Frontal cortex (tissue), 4 donors: ENCODE data around the gene ELFN2. TPM values are rescaled to one million over a fixed set of nuclear protein-coding genes. Genes with fewer than 3 reads are reported as not detected.

Experiments used
- DNase-seq, 2 donors: peaks; one replicate each; pipeline ENCODE4 v3.0.0; 2012; ENCODE audit warnings: low spot score in 2 of 2
- FAIRE-seq: peaks from 2 replicates; lab custom pipeline; 2012; peaks lifted over from hg19 to GRCh38; lab: Jason Lieb, UNC
- total RNA-seq: library from RNA; depleted of rRNA; stranded (reverse); fragments of >200 nt; gene quantifications from one replicate; pipeline ENCODE4 v1.2.3, GENCODE V29; 2014
- donor health status: control.
- donor health status: control.
- donor health status: control.

The ELFN2 gene
- total RNA-seq, 1 donor from 2014 or later: 7.7 TPM

- DNase-seq (no peak), FAIRE-seq (no peak)
Observed at GRCh38 chr22:37392721-37393328, 34.5 kb downstream of the ELFN2 start.

- no peak for DNase-seq
- no peak for FAIRE-seq
Observed at GRCh38 chr22:37391702-37392101, 35.6 kb downstream of the ELFN2 start.

GRCh38 chr22:37390075-37390474, 37.2 kb downstream of the ELFN2 start:
- FAIRE-seq (no peak), DNase-seq (no peak)

GRCh38 chr22:37388538-37388937, 38.7 kb downstream of the ELFN2 start:
- FAIRE-seq (no peak), DNase-seq (no peak)

DNA sequence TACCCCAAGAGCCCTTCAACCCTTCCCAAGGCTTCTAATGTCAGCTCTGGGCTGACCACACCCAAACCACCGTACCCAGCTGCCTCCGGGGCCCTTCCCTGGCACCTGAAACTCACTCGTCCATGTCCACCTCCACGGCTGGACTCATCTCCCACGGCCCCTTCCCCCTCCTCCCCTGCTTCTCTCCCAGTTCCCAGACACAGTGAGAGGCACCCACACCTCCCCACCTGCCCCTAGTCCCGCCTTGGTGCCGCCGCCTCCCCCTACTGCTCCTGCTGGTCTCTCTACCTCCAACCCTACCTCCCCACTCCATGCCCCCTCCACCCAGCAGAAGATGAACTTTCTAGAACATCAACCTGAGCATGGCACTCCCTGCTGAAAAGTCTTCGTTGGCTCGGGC, 39.5 kb downstream of the ELFN2 start:
- no peak for FAIRE-seq
- no peak for DNase-seq

GRCh38 chr22:37386441-37386840, 40.8 kb downstream of the ELFN2 start:
- DNase-seq (no peak), FAIRE-seq (no peak)

DNA sequence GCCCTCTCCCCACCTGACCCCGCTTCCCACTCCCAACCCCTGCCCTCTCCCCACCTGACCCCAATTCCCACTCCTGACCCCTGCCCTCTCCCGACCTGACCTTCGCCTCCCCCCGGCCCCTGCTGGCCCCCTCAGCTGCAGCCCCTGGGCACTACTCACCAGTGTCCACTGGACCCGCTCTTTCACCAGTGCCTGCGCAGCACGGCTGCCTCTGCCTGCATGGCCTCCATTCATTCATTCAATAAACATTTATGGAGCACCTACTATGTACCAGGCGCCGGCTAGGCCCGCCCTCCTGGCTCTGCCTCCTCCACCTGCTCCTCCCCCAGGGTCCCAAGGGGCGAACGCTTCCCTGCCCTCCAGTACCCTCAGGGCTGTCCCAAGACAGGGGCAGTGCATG, 42.6 kb downstream of the ELFN2 start:
- FAIRE-seq: no peak
- no peak for DNase-seq

GRCh38 chr22:37383341-37383740, 43.9 kb downstream of the ELFN2 start:
- FAIRE-seq: no peak
- no peak for DNase-seq

- DNase-seq (no peak), FAIRE-seq (no peak)
Observed at GRCh38 chr22:37381489-37381888, 45.8 kb downstream of the ELFN2 start.

DNA sequence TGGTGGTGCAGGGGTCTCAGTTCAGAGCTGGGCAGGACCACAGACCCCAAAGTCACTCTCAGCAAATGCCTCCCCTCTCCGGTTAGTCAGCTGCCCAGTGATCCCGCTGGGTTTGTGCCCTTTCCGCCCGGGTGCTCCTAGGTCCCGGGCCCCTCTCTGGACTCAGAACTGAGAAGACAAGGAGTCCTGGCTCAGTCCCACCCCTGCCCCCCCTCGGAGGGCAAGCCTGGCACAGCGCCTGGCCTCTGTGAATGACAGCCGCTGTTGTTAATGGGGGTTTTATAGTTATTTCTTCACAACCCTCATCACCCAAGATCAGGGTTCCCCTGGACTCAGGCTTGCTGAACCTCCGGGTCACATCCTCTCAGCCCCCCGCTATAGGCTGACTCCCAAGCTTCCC, 47.6 kb downstream of the ELFN2 start:
- no peak for FAIRE-seq
- DNase-seq: no peak

DNA sequence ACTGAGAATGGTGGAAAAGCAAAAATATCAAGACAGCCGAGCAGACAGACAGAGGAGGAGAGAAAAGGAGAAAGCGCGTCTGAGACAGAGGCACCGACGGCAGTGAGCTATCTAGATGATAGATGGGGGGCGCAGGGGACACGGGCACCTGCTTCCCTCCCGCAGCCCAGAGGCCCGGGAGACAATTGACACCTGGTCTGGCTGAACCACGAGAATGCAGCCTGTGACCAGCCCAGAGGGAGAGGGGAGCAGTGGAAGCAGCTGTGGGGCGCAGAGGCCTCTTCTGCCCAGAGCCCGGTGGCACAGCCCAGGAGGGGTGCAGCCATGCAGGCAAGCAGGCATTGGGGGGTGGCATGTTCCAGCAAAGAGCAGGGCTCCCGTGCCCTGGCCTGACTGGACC, 48.2 kb downstream of the ELFN2 start:
- no peak for FAIRE-seq

DNA sequence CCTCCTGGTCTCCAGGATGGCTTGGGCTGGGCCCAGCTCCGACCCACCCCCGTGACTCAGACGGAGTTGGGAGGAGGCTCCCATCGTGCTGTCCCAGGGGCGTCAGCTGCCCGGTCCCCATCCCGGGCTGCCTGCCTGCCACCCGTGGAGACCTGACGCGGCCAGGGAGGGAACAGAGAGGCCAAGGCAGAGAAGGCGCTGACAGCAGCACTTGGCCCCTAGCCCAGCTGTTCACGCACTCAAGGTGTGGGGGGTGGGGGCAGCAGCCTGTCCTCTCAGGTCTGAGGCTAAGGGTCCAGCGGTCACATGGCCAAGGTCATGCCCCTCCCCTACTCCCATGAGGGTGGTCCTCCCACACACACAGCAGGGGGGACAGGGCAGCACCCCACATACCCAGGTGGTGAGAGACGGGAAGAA, 48.6 kb downstream of the ELFN2 start:
- FAIRE-seq (no peak), DNase-seq (no peak)

More for the DNA sequence above, 48.2 kb downstream of the ELFN2 start:
- DNase-seq: no peak

DNA sequence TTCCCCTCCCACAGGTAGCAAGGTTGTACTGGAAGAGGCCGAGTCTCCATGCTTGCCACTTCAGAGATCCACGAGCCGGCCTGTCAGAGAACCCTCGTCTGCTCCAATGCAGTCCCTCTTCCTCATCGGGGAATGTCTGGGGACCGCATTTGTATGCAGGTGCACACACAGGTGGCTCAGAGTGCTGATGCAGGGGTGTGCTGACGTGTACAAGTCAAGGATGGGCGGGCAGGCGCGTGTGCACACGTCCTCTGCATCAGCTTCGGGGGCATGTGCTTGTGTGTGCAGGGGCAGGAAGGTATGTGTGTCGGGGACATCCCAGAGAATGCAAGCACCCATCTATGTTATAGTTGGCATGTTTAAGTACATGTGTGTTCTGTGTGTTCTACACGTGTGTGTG, 49.4 kb downstream of the ELFN2 start:
- no peak for DNase-seq

GRCh38 chr22:37377138-37377537, 50.1 kb downstream of the ELFN2 start:
- FAIRE-seq (no peak), DNase-seq (no peak)

More for the DNA sequence above, 49.4 kb downstream of the ELFN2 start:
- FAIRE-seq: no peak

GRCh38 chr22:37376643-37377042, 50.6 kb downstream of the ELFN2 start:
- FAIRE-seq: no peak
- no peak for DNase-seq

DNA sequence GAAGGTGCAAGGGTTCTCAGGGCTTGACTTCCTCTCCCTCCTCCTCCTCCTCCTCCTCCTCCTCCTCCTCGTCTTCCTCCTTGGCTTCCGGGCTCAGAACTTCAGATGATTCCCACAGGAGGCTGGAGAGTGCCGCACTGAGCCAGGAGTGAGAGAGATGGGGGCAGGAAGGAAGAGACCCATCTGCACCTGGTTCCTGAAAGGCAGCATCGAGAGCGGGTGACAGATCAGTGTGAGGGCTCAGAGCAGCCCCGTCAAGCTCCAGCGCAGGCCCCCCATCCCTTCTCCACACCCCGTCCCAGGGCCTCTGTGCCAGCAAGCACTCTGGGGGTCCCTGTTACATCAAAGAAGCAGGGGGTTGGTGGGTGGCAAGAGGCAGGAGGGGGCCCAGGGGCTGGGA, 51.5 kb downstream of the ELFN2 start:
- DNase-seq (no peak), FAIRE-seq (no peak)

GRCh38 chr22:37374571-37374970, 52.7 kb downstream of the ELFN2 start:
- FAIRE-seq (no peak), DNase-seq (no peak)

DNA sequence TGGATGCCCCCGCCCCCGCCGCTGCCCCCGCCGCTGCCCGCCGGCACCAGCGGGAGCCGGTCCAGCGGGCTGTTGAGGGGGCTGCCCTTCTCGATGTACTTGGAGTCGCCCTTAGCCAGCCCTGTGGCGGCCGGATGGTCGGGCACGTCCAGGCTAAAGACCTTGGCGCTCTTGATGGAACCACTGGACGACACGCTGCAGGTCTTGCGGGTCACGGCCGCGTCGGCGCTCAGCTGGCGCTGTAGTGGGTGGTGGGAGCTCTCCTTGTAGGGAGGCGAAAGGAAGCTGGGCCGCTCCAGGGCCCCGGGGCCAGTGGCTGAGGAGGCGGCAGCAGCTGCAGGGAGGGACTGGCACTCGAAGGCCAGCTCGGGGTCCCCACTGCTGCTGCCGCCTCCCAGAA, 53.8 kb downstream of the ELFN2 start:
- no peak for DNase-seq
- no peak for FAIRE-seq

GRCh38 chr22:37371911-37372310, 55.4 kb downstream of the ELFN2 start:
- FAIRE-seq (no peak), DNase-seq (no peak)

DNA sequence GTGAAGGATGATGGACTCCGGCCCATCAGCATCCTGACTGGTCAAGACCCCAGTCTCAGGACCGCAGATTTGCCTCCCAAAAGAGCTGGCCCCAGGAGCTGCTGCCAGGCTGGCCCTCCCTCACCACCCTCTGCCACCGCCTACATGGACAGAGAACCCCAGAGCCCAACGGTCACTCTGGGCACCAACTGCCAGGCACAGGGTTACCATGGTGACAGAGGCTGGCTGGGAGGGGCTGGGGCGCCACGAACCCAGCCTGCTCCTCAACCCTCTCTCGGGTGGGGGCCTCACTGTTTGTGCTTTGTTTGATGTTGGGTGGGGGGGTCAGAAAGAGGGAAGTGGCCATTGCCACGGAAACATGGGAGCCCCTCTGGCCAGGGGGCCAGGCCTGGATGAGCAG, 55.8 kb downstream of the ELFN2 start:
- FAIRE-seq (no peak), DNase-seq (no peak)

GRCh38 chr22:37370306-37370979, 56.8 kb downstream of the ELFN2 start:
- no peak for DNase-seq
- FAIRE-seq: no peak

- DNase-seq (no peak), FAIRE-seq (no peak)
Observed at GRCh38 chr22:37369483-37369882, 57.8 kb downstream of the ELFN2 start.
